ENCODE data around the gene ALOX15B.
"Not testable (repeated sequence)": the region's sequence is repeated elsewhere in the genome, so short reads cannot be mapped to it uniquely, and the experiment has no call there.

Gene ALOX15B

DNA sequence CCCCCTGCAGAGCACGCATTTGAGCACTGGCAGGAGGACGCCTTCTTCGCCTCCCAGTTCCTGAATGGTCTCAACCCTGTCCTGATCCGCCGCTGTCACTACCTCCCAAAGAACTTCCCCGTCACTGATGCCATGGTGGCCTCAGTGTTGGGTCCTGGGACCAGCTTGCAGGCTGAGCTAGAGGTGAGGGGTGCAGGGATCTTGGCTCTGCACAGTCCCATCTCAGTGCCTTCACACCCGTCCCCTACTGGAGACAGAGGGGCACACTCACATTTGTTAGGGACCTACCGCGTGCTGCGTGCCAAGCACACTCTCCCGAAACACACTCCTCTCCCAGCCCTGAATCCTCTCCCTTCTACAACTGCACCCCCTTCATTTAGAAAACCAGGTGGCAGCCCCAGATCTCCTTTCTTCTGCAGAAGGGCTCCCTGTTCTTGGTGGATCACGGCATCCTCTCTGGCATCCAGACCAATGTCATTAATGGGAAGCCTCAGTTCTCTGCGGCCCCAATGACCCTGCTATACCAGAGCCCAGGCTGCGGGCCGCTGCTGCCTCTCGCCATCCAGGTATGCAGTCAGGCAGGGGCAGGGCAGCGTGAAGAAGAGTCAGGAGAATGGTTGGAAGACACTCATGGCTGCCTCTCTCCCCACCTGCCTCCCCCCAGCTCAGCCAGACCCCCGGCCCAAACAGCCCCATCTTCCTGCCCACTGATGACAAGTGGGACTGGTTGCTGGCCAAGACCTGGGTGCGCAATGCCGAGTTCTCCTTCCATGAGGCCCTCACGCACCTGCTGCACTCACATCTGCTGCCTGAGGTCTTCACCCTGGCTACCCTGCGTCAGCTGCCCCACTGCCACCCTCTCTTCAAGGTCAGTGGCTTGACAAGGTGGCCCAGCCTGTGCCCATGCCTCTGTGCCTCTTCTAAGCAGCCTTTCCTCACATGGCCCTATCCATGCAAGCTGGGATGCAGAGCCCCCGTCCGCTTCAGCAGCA lies 6.3 kb downstream of the ALOX15B start:
- no peak for DNase-seq

DNA sequence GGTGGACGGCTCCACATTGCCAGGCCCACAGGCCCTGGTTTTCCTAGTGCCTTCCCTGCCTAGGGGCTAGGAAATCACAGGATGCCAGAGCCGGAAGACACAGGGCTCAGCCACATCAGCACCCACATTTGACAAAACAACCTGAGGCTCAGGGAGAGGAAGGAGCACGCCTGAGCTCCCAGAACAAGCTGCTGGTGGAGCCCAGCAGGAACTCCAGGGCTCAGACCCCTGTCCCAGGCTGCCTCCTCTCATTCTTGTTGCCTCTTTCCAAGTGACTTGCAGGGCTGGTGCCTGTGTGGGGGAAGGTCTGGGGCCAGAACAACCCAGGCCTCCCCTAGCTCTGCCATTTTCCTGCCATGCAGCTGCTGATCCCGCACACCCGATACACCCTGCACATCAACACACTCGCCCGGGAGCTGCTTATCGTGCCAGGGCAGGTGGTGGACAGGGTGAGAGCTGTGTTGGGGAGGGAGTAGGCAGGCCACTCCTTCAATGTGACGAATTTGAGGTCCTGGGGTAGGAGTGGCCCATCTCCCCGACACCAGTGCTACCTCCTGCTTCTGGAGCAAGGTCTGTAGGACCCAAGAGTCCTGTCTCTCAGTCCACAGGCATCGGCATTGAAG lies 7.6 kb downstream of the ALOX15B start:
- DNase-seq = no peak

DNA sequence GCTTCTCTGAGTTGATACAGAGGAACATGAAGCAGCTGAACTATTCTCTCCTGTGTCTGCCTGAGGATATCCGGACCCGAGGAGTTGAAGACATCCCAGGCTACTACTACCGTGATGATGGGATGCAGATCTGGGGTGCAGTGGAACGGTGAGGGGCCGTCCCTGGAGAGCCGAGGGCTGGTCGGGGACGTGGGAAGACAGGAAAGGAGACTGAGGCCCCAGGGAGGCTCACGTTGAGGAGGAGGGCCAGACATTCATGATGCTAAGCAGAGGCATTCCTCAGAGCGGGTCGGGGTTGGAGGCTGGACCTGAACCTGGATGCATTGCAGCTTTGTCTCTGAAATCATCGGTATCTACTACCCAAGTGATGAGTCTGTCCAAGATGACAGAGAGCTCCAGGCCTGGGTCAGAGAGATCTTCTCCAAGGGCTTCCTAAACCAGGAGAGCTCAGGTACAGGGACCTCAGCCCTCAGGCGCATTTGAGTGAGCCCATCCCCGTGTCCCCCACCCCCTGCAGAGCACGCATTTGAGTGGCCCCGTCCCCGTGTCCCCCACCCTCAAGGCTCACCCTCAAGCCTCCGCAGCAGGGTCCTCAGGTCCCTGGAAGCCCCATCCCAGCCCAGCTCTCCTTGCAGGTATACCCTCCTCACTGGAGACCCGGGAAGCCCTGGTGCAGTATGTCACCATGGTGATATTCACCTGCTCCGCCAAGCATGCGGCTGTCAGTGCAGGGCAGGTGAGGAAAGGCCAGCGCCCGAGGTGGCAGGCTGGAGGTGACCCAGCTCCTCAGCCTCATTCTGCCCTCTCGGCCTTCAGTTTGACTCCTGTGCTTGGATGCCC lies 8.3 kb downstream of the ALOX15B start:
- no peak for DNase-seq

DNA sequence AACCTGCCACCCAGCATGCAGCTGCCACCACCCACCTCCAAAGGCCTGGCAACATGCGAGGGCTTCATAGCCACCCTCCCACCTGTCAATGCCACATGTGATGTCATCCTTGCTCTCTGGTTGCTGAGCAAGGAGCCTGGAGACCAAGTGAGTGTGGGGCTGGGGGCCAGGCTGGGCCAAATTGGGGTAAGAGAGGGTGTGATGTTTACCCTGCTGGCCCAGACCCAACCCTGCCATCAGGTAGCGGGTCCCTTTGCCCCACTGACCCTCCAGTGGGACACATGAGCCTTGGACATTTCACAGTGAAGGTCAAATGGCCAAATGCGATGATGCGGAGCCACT lies 8.9 kb downstream of the ALOX15B start:
- DNase-seq = no peak

DNA sequence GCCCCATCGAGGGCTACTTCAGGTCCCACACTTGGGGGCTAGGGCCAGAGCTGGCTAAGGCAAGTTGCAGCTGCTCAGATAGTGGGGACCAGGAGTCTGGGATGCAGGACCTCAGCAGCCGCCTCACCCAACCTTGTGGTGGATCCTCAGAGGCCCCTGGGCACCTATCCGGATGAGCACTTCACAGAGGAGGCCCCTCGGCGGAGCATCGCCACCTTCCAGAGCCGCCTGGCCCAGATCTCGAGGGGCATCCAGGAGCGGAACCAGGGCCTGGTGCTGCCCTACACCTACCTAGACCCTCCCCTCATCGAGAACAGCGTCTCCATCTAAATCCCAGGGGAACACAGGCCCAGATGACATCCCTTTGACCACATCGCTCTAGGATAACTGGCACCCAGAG lies 9.4 kb downstream of the ALOX15B start:
- DNase-seq = no peak

DNA sequence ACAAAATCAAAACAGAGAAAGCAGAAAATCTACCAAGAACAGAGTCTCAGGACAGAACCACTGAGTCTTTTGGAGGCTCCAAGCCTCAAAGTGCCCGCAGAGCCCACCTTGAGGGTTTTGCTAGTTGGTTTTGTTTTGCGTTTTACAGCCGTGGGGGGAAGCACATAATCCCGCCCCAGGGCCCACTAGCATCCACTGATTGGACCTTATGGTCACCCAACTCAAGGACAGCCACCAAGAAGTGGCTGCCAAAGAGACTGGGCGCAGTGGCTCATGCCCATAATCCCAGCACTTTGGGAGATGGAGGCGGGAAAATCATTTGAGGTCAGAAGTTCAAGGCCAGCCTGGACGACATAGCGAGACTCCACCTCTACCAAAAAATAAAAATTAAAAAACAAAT lies 9.9 kb downstream of the ALOX15B start:
- DNase-seq = no peak

DNA sequence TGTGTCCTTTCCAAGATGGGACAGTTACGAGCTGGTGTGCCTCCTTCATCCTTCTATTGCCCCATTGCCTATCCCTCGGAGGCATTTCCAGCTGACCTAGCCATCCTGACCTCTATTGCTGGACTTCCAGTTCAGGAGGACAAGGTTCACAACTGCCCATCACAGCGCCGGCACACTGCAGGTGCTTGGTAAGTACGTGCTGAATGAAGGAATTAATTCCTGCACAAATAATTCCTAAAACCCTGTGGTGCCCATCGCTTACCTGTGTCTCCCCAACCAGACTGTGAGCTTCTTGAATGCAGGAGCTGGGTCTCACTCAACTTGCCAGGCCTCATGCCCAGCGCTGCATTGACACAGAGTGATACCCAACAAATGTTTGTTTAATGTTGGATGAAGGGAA lies 13.0 kb downstream of the ALOX15B start:
- no peak for DNase-seq

DNA sequence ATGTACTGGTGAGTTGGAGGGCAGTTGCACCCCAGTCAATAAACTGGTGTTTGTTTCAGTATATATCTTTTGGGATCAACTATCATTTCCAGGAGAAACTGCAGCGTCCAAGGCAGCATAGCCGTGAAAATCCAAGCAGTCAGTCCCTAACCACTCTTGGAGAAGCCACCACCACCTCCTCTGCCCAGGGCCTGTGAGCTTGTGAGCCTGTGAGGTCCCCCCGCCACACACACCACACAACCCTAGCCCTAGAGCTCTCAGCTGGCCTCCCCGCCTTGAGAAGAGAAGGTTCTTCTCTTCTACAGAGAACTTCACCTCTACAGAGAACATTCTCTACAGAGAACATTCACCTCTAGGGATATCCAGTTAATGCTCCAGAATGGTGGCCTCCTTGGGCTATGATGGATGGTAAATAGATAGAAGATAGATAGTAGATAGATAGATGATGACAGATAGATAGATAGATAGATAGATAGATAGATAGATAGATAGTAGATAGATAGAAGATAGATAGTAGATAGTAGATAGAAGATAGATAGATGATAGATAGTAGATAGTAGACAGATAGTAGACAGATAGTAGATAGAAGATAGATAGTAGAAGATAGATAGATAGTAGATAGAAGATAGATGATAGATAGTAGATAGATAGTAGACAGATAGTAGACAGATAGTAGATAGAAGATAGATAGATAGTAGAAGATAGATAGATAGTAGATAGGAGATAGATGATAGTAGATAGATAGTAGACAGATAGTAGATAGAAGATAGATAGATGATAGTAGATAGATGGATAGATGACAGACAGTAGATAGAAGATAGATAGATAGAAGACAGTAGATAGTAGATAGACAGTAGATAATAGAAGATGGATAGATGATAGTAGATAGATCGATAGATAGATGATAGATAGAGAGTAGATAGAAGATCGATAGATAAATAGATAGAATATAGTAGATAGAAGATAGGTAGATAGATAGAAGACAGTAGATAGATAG lies 13.7 kb downstream of the ALOX15B start:
- DNase-seq = no peak

DNA sequence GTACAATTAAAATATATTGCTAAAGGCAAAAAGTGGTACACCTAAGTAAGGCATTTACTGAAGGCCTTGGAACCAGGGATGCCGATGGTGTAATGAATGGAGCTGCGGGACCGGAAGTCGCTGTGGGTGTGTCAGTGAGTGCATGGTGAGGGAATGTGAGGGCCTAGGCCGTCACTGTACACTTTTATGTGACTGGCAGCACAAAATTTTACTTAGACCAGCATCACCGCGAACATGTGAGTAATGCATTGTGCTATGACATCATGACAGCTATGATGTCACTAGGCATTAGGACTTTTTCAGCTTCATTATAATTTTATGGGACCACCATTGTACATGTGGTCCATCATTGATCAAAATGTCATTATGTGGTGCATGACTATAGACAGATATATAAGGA lies 14.7 kb downstream of the ALOX15B start:
- DNase-seq = no peak

DNA sequence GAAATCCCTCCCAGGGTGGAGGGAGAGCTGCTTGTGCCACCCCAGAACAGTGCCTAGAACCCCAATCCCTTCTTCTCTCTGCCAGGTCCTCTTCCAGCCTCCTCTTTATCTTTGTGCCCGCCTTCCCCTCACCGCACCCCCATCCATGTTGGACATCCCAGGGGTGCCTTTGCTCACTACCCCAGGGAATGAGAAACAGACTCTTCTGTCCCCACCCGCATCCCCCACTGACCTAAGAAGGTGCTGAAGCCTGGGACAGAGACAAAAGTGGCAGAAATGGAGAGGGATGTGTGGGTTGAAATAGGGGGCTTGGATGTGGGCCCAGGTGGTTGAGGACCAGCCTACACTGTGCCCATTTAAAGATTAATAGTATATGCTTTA lies 17.0 kb downstream of the ALOX15B start:
- DNase-seq = no peak

DNA sequence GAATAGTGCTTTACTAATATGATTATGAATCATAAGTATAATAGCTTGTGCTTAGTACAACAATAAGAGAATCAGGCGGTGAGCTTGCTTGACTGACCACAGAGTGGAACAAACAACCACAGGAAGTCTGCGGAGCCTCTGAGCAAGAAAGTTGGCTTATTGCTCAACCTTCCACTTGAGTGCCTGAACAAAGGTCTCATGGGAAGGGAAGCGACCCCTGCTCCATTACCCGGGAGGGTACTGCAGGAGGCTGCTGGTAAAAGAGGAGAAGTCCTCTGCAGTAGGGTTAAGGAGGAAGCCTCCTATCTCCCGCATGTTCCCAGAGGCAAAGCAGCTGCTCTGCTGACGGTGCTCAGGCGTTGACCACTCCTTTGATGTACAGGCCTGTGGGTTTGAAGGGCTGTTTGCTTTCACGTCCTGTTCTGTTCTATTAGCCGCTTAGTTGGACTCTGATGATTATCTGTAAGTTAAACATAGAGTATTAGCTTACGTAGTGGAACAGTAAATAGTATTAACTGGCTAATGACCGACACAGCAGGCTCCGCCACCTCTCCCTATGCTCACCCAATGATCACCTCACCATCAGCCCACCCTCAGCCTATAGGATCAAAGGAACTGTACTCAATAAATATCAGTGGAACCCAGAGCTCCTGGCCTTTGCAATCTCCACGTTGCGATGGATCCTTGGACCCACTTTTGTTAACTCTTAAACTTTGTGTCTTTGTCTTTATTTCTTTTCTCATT lies 17.5 kb downstream of the ALOX15B start:
- DNase-seq = no peak

DNA sequence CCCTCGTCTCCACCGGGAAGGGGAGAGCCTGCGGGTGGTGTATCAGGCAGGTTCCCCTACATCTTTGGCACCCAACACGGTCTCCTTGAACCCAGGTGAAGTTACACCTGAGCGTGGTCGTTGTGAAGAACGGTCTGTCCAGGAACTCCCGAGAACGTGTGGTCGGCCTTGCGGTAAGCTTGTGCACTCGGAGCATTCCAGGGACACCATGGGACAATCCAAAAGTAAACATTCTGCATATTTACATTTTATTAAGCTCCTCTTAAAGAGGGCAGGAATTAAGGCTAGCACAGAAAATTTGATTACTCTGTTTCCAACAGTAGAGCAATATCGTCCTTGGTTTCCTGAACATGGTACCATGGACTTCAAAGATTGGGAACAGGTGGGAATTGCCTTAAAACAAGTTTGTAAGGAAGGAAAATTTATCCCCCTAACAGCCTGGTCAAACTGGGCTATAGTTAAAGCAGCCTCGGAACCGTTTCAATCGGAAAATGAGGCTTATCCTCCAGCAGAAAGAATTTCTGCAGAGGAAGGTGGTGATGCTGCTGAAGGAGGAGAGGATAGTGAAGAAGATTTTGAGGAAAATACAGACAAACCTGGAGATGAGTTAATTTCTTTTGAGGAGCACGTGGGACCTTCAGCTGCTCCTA lies 18.2 kb downstream of the ALOX15B start:
- no peak for DNase-seq

DNA sequence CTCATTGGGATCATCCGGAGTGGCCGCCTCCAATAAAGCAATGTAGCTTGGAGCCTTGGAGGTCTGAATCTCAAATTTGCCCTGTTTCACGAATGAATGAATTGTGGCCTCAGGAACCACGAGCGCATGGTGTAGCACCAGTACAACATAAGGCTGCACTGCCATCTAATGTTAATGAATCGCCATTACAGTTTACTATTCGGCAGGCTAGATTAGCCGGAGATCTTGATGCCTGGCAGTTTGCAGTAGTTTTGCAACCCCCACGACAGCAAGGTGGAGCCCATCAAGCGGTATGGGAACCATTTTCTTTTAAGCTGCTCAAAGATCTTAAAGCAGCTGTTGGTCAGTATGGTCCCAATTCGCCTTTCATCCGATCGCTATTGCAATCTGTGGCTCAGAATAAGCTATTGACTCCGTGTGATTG lies 18.8 kb downstream of the ALOX15B start:
- DNase-seq = peak; percentile 25

DNA sequence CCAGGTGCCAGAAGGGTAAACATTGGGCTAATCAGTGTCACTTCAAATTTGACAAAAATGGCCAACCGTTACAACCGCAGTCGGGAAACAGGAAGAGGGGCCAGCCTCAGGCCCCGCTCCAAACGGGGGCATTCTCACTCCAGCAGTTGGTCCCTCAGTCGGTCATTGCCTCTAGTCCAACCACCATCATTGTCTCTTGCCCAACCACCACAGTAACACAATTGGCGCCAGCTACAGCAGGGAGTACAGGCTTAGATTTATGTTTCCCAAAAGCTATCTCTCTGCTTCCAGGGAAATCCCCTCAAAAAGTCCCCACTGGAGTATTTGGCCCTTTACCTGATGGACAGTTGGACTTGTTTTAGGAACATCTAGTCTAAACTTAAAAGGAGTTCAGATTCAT lies 20.3 kb downstream of the ALOX15B start:
- DNase-seq = no peak

DNA sequence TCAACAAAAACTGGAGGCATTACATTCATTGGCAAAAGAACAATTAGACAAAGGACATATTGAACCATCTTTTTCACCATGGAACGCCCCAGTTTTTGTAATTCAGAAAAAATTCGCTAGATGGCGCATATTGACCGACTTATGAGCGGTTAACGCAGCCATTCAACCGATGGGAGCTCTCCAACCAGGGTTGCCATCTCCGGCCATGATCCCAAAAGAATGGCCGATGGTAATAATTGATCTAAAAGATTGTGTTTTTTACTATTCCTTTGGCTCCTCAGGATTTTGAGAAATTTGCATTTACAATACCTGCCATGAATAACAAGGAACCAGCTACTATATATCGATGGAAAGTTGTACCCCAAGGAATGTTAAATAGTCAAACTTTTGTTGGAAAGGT lies 21.4 kb downstream of the ALOX15B start:
- peak; percentile 16 for DNase-seq

DNA sequence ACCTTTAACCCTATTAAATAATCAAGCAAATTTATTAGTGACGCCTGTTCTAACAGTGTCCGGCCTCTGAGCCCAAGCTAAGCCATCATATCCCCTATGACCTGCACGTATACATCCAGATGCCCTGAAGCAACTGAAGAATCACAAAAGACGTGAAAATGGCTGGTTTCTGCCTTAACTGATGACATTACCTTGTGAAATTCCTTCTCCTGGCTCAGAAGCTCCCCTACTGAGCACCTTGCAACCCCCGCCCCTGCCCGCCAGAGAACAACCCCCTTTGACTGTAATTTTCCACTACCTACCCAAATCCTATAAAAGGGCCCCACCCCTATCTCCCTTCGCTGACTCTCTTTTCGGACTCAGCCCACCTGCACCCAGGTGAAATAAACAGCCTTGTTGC lies 23.0 kb downstream of the ALOX15B start:
- DNase-seq = not testable (repeated sequence)

DNA sequence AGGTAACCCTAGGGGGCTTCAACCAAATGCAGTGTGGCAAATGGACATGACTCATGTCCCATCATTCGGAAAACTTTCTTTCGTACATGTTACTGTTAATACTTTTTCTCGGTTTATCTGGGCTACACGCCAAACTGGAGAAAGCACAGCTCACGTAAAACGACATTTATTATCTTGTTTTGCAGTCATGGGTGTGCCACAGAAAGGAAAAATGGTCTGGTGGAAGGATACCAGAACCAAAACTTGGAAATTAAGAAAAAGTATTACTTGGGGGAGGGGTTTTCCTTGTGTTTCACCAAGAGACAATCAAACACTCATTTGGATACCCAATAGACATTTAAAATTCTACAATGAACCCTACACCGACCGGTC lies 23.6 kb downstream of the ALOX15B start:
- DNase-seq = no peak

DNA sequence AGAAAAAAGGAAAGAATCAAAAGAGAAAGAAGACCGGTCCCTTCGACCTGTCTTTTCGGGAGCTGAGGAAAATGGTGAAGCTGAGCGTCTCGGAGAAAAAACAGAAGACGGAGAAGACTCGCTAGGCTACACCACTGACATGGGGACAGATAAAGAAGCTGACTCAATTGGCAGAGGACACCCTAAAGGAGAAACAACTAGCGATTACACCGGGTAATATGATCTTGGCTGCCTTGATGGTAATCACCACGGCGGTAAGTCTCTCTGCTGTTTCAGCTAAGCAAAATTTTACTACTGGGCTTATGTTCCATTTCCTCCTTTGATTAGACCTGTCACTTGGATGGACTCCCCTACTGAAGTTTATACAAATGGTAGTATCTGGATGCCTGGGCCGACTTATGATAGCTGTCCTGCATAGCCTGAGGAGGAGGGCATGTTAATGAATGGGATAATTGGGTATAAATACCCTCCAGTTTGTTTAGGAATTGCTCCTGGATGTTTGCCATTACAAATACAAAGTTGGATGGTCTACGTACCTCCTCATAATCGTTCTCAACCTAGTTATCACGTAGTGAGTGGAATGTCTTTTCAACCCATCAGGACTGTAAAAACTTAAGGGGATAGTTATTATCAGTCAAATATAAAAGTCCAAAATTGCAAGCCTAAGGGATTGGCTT lies 24.1 kb downstream of the ALOX15B start:
- DNase-seq = no peak

DNA sequence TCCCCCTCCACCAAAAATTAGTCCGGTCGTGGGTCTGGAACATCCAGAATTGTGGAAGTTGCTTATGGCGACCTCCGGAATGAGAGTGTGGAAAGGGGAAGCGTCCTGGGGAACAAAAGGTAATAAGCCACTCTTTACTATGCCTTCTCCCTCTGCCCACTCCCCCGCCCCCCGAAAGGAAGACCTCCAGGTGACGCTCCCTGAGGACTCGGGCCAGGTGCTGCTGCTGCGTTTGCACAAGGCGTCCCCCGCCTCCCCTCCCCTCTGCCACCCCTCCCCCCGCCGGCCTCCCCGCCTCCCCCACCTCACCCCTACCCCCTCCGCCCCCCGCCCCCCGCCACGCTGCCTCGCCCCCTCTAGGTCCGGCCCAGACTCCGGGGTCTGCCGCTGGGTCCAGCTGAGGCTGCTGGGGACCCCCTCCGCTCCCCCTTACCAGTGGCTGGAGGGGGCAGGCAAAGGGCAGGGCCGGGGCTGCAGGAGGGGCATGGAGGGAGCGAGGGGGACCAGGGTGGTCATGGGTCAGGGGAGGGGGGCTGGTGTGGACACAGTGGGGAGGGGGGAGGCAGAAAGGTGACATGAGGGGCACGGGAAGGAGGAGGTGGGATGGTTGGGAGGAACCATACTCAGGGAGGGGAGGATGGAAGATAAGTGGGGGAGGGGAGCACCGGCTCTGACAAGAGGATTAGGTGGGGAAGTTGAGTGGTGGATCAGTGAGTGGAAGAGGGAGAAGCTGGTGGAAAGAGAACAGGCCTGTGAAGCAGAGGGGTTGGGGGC lies 25.1 kb downstream of the ALOX15B start:
- DNase-seq = no peak

DNA sequence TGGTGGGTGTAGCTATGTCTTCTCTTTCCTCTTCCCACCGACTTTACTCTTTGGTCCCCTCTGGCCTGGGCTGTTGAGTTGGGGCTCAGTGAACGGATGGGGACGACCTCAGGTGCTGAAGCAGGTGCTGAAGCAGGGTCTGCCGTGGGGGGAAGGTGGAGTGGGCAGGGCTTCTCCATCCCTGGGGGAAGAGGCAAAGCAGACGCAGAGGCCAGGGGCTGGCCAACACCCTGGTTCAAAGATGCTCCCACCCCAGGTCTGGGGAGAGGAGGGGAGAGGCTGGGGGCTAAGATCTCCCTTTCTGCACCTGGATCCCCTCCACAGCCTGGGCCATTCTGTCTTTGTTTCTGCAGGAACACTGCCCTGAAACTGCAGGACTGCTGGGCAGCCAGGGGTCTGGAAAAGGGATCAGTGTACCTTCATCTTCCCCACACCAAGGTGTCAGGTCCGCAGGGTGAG lies 25.7 kb downstream of the ALOX15B start:
- no peak for DNase-seq
